Sigmoid colon (tissue), 4 donors: Measurements from ENCODE around the gene CCDC17.

ENCODE experiments used
- EP300 ChIP-seq, 4 donors: sonication (generic); formaldehyde crosslinking; IDR thresholded peaks; one replicate each; pipeline ENCODE4 v1.6.1; 2017; ENCODE audit warnings: antibody characterized with exemption in 4 of 4
- POLR2A ChIP-seq, 2 donors: fragments of 450-650 bp; IDR thresholded peaks; one replicate each; pipeline ENCODE4 v1.6.1; 2016; ENCODE audit warnings: antibody characterized with exemption in 2 of 2, mild to moderate bottlenecking in 2 of 2, moderate library complexity in 2 of 2

DNA sequence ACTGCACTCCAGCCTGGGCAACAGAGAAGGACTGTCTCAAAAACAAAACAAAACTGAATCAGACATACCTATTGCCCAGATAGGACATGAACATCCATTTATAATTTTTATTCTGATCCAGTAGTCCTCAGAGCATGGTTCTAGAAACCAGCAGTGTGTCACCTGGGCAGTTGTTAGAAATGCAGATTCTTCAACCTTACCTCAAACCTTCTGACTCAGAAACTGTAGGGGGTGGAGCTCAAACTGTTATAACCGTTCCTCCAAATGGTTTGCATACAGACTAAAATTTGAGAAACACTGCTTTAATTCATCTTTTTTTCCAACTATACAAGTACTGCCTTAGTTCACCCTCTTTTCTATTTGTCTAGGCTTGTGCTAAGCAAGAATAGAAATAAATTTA, 34.0 kb downstream of the CCDC17 start:
- TF ChIP-seq EP300 (IDR thresholded peaks at IDR 0.05) (no peak), POLR2A (IDR thresholded peaks at IDR 0.05) (no peak)
